CD4-positive, alpha-beta T cell treated with Interleukin-4 for 4 hours (primary cell): ENCODE data around the gene TMEM131L.
A peak's percentile ranks its signal among the peaks of the same experiment; 100 is the strongest.

Experiments used
- DNase-seq: peaks from one replicate; pipeline ENCODE4 v3.0.0-alpha.2; 2020

TMEM131L gene

DNA sequence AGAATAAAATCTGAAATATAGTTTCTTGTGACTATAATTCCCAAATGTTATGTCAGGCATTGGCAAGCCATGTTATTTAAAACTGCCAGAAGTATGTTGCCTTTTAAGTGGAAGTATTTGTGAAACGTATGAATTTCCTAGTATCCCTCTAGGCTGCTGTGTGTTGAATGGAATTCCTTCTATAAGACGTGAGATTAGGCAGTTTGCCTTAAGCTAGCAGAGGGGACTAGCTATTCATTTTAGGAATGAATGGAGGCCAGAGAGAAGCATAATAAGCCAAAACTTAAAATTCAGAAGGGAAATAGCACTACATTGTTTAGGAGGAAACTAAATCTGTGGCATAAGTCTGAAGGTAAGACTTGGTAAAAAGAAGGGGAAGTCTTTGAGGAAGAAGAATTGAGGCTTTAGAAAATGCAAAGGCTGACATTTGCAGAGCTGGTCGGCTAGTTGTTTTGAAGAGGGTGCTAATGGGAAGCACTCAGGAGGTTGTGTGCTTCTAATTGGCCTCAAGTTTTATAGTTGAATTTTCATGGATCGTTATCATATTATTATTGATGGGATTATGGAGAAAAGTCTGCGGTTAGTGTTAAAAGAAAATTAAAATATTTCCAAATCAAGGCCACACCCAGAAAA, 57.1 kb downstream of the TMEM131L start:
- DNase-seq: no peak

DNA sequence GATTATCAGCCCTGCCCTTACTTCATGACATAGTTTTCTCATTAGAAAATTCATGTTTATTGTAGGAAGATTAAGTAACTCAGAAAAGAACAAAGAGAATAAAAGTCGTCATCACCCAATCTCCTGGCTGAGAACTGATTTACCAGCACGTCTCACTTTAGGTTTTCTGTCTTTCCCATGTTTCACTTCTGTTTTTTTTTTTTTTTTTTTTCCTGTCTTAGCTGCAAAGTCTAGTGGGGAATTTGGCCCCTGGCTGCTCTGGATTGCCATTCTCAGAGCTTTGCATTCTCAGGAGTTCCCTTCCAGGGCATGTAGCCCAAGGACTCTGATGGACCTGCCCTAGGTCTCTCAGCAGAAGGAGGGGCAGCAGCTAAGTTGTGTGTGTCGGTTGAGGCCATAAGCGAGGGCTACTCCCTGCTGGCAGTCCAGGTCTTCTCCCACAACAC, 57.8 kb downstream of the TMEM131L start:
- DNase-seq: no peak

DNA sequence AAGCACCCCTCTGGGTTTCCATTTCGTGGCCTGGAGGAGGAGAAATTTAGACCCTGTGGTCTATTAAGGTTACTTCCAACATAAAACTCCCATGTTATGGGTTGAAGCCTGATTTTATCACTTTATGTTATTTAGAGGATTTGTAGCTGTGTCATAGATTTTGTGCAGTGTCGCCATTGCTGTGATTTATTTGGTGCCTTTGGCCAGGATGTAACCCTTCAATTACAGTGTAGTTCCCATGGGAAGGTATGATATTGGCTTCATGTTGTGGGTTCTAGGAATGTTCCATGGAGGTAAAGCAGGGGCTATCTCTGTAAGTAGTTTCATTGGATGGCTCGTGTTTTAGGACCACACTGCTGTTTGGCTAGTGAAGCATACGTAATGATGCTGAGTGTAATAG, 58.5 kb downstream of the TMEM131L start:
- DNase-seq: no peak

DNA sequence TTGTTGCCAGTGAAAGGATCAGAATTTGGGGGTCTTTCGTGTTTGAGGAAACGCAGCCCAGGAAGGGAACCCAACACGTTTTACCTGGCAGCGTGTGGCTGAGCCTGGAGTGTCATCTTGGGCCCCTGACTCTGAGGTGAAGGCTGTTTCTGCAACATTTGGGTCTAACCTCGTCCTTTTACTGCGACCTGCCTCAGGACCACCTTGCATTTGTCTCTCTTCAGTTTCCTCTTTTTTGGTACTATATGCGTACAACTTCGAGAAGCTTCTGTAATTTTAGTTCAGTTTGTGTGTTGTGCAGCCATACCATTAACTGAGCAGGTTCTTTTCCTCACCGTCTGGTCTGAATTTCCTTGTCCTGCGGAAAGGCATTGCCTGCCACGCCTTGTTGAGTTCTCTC, 61.5 kb downstream of the TMEM131L start:
- DNase-seq: no peak

DNA sequence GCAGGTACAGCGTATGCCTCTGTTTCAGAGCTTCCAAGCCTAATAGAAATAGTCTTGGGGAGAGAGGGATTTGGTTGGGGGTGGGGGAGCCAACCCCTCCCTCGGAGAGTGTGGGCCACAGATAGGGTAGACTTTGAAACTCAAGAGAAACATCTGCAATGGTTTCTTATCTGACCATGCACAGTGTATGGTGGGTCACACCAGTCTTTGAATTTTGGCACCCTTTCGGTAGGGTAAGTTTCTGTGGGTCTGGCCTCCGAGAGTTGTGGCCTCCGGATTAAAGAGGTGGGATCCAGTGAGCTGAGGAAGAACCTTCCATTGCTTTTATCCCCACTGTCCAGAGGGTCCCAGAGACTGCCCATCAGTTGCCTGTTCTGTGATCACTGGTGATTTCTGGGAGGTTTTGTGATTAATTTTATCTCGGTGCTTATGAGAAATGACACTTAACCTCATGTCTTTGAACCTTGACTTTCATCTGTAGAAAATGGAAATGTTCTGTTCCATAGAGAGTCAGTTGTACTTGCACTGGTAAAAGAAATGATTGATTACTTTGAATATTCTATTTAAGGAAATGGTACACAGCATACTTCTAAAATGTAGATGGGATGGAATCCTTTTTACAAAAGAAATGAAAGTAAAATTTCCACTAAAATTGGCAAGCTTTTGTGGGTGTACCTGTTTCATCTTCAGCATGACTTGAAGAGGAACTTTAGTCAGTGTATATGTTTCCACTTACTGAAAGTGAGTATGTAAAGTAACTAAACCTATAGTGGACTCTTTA, 62.7 kb downstream of the TMEM131L start:
- DNase-seq: no peak

DNA sequence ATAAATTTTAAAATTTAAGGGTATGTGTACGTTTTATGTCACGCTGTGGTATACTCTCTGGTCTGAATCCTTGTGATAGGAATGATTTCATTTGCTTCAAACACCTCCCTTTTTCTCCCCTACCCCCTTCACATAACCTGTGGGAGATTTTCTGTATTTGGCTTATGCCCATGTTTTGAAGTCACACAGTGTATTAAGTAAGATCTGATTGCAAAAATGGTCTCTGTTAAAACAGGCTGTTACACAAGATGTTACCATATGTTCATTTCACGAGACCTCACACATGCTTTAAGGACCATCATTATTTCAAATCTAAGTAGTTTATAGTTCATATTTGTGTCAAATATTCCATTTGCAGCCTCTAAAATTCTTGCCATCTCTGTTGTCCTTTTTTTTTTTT, 63.5 kb downstream of the TMEM131L start:
- no peak for DNase-seq

DNA sequence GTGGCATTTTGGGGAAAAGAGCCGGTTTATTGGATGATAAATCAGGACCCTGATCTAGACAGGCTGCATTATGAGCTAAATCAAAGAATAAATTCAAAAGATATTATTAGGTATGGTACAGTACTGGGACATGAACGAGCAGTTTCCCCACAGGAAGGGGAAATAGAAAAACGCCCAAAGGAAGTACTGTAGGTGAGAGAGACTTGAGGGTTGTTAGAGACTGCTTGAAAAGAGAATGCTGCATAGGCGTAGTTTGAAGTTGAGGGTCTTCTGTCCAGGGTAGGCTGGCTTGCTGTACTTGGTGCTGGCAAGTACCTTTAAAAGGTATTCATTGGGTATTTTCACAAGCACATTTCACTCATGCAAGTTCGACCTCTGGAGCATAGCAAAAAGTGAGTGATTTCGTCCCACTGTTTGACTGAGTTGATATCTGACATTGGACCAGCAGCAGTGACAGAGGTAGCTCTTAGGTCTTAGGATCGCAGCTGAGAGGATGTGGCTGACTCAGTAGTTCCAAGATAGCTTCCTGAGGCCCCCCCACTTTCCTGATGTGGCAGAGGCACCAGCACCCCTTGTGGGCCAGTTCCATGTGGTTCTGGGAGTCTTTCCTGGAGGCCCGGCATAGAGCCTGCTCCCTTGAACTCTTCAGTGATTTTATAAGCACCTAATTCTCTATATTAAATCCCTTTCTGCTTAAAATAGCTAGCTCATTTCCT, 64.3 kb downstream of the TMEM131L start:
- peak; percentile 30 for DNase-seq

DNA sequence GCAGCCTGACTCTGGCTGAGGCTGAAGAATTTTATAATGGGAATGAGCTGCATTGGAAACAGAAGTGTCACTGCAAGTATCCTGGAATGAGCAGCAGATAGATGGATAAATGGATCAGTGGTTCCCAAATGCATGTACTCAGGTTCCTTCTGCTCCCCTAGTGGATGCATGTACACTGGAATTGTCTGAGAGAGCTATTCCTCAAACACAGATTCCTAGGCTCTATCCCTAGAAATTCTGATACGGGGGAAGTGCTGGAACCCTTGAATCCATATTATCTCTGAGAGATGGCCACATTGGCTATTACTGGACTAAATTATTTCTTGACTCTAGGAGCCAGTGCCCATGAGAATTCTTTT, 64.8 kb downstream of the TMEM131L start:
- DNase-seq: no peak

DNA sequence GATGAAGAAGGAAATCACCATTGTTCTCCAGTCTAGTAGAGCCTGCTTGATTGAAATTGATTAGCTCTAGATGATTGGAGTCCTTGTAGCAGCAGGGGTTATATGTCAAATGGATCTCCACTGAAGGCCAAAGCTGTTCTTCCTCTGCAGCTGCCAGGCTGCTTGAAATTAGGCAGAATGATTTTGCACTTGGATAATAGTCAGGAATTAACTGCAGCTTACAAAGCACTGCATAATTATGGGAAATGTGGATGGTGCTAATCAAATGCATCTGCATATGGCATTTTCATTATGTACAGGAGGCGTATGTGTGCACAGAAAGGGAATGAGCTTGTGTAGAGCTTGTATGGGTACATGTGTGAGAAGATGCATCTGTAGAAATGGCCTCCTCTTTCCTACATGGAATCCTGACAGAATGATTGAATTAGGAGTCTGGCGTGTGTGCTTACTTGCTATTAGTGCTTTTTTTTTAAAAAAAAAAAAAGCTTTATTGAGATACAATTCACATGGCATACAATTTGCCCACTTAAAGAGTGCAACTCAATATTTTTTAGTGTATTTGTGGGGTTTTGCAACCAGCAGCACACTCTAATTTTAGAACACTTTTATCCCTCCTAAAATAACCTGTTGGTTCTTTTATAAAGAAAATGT, 65.9 kb downstream of the TMEM131L start:
- DNase-seq: no peak

DNA sequence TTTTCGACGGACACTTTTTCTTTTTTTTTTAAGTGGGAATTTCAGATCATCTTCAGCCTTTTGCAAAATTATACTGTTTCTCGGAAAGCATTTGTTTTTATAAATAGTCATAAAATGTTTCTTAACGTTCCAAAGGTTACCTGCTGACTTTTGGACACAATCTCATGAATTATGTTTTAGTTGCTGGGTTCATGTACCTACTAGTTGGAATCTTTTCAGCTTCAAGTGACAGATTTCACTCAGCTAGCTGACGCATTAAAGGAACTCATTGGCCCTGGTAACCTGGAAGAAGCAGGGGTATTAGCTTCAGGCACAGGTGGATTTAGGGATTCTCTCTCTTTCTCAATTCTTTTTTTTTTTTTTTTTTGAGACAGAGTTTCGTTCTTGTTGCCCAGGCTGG, 66.5 kb downstream of the TMEM131L start:
- no peak for DNase-seq

DNA sequence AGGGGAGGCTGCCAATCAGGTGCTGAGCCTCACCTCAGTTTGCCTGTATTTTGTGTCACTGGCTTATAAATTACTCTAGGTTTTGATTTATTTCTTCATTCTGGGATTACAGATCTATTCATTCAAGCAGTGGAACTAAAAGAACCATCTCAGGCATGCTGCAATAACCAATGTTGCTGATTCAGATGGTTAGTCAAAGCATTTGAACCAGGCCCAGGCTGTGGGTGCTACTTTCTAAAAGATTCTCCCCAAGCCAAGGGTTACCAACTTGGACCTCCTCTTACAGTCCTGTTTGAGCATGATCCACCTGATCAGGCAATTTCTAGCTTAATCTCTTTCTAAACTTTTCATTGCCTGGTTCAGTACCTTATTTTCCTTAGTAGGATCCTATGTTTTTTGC, 67.2 kb downstream of the TMEM131L start:
- DNase-seq: no peak

DNA sequence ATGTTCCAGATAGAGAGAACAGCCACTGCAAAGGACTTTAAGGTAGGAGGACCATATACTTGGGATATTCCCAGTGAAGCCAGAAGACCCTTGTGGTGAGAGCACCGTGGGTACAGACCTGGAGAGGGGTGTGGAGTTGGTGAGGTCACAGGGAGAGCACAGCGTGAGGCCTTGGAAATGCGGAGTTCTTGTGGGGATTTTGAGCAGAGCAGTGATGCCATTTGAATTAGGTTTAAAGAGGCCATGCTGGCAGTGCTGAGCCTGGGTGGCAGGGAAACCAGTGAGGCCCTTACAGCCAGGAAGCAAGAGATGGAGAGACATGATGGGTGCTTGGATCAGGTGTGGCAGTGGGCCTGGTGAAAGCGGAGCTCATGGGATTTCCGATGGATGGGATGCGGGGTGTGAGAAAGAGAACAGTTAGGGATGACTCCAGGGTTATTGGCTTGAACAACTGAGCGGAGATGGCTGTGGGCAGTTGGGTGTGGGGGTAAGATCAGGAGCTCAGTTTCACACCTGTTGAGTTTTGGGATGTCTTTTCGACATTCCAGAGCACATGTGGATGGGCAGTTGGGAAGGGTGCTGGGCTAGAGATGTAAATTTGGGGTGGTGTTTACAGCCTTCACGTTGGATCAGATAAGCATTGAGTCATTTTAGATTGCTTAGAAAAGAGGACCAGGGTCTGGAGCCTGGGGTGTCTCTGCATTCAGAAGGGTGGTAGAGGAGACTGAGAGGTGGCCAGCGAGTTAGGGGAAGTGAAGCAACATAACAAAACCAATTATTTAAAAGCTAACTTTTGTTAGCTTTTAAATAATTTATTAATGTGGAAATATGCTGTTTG, 68.9 kb downstream of the TMEM131L start:
- no peak for DNase-seq

DNA sequence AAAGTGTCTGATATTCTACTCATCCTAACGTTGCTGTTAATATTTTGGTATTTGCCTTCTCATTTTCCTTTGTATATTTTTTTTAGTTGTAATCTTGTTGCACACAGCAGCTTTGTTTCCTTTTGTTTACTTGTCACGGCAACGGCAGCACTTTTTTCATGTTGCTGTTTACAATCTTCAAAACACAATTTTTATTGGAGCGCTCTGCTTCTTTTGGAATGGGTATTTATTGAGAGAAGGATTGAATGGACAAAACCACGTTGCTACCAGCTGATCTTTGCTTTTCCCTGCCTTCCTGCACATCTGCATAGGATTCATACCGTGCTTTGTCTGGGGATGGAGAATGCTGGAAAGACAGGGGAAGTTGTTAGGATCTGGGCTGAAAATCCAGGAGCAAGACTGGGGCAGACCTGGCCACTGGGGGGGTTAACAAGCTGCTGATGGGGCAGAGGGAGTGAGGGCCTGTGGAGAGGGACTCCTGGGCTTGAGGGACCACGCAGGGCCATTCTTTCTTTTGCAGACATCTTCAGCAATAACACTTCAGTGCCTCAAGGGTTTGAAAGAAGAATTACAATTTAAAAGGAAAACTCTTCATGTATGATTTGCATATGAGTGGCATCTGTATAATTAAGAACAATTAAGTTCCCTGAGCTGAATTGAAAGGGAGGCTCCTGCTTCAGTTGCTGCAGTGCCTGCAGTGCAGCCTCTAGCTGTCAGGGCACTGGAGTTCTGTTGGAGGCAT, 69.8 kb downstream of the TMEM131L start:
- peak; percentile 41 for DNase-seq

DNA sequence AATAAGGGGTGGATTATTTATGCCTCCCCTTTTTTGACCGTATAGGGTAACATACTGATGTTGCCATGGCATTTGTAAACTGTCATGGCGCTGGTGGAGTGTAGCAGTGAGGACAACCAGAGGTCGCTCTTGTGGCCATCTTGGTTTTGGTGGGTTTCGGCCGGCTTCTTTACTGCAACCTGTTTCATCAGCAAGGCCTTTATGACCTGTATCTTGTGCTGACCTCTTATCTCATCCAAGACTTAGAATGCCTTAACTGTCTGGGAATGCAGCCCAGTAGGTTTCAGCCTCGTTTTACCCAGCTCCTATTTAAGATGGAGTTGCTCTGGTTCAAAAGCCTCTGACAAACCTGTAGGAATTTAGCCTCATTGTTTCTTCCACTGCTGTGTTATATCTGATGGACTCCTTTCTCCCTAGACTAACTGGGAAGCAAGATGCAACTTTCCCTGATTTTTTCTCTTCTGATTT, 71.4 kb downstream of the TMEM131L start:
- DNase-seq: no peak

DNA sequence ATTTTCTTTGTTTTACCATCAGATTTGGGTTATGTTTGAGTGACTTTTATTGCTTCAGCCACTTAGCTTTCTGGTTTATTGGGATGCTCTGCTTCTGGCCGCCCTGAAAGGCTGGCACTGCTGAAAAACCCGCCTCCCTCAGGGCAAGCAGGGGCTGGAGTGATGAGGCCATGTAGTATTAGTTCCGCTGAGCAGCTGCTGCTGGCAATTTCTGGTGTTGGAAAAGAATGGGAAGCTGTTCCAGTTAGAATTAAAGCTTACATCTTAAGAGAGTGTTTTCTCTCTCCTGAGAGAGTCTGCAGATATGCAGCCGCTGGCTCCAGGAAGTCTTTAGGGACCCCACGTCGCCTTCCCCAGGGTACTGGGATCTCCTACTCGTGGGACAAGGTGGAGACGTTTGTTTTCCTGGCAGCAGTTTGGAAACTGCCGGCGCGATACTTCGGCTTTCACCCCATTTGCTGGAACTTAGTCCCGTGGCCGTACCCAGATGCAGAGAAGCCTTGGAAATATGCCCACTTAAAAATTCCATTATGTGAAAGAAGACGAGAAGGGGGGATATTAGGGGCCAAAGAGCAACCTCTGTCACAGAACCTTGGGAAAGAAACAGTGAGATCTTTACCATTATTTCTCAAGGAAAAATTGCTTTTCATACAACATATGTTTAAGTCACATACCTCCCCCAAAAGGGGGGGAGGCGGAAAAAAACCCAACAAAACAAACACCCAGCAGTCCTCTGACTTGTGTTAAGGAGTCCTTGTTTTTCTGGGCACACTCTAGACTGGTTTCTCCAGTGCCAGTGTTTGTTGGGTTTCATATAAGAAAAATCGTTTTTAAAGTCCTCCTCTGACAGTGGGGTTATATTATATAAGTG, 72.6 kb downstream of the TMEM131L start:
- no peak for DNase-seq

DNA sequence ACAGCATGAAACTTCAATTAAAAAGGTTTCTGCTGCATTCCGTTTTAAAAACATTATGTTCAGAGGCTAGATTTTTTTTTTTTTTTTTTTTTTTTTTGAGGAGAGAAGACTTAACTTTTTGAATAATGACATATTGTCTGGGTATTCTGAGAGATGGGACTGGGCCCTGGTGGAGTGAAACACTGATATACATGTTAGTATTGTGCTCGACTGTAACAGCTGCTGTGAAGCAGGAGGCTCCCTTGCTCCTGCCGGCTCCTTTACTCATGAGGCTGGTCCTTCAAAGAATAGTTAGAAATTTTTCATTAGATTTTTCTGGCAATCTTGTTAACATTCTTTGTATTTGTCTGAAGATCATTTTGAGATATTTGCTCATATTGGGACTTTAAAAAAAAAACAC, 73.3 kb downstream of the TMEM131L start:
- no peak for DNase-seq

DNA sequence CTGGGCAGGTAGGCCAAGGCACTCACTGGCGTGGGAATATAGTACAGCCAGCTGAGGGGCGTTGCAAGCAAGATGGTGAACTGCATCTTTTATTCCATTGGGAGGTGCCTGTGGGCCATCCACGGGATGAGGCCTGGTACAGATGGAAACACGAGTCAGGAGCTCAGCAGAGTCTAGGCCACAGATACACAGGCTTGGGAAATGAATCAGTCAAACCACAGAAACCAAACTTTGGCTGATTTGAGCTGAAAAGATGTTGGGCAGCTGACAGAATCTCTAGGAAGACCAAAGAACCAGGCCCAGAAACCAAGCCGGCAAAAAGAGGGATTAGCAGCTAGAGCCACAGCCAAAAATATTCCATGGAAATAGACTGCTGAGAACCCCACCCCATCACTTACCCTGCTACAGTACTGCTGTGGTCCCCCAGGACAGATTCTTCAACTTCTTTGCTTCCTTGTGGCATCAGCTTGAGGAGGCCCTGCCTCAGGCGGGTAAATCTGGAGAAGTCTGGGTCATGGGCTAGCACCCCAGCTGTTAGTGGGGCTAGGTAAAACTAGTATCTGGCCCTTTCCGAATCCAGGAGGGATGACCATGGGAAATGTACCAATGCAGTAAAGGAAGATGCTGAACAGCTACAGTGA, 75.4 kb downstream of the TMEM131L start:
- no peak for DNase-seq

DNA sequence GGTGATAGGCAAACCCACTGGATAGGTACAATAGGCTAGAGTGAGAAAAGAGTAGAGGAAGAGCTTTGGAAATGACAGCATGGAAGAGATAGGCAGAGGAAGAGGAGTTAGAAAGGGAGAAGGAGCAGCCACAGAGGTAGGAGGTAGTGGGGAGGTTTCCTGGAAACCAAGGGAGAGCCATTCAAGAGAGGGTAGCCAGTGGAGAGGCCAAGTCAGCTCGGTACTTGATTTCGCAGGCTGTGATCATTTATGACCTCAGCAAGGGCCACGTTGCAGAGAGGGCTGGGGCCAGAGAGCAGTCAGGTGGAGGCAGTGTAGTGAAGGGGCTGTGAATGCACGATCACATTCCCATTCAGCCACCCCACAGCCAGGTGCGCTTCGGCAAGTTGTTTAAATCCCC, 76.0 kb downstream of the TMEM131L start:
- no peak for DNase-seq

DNA sequence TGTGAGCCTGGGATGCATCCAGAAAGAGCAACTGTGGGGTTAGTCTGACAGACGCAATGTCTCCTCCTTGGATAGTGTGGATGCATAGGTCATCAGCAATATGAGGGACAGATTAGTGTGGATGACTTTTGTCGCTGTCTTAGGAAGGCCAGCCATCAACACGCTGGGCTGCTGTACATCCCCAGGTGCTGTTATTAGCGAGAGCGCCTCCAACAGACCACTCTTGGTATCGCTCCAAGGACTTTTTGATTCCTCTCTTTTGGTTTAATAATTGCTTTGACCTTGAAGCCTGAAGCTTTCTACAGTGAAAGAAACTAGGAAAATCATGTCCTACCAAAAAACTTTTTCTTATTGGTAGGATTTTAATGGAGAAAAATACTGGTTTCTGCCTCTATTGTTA, 76.7 kb downstream of the TMEM131L start:
- no peak for DNase-seq

DNA sequence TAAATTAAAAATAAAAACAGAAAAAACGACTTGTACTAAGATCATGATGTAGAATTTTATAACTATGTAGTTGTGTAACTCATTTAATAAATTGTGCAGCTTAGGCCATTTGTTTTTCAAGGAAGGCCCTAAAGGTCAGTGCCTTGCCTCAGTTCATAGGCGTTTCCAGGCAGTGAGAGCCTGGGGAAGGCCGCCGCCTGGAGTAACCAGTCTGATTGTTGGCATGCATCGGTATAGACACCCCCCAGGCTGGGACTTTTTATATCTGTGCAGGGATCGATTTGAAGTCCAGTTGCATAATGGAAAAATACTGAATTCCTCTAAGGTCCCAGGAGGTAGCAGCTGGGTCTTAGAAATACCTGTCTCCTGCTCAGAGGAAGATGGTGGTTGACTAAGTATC, 77.2 kb downstream of the TMEM131L start:
- no peak for DNase-seq
